Stimulated activated CD4-positive, alpha-beta T cell treated with anti-CD3 and anti-CD28 coated beads, Interleukin-4, amount 100 ng/mL, for 48 hours (primary cell): ENCODE data around the gene CHIC2.
"Not testable (repeated sequence)": the region's sequence is repeated elsewhere in the genome, so short reads cannot be mapped to it uniquely, and the experiment has no call there.

Experiments
- DNase-seq, 2 donors: peaks; one replicate each; pipeline ENCODE4 v3.0.0-alpha.2; 2020; ENCODE audit warnings: low read depth in 2 of 2

The CHIC2 gene

GRCh38 chr4:54064317-54065111, at the start of gene CHIC2:
Gene CHIC2, minus strand, starts transcription at chr4:54064605. Its CDS starts 305 bp downstream, at chr4:54064300.
- peak; percentile 89 to 93 for DNase-seq

- not testable (repeated sequence) for DNase-seq
Observed at GRCh38 chr4:54113206-54113605, 48.8 kb upstream of the CHIC2 start.

- DNase-seq, result no peak
Observed at GRCh38 chr4:54110019-54110416, 45.6 kb upstream of the CHIC2 start.

- no peak for DNase-seq
Observed at GRCh38 chr4:54109241-54110018, 45.0 kb upstream of the CHIC2 start.

- no peak for DNase-seq
Observed at GRCh38 chr4:54107951-54108748, 43.7 kb upstream of the CHIC2 start.

- no peak for DNase-seq
Observed at GRCh38 chr4:54104907-54105306, 40.5 kb upstream of the CHIC2 start.

- no peak for DNase-seq
Observed at GRCh38 chr4:54103190-54103574, 38.8 kb upstream of the CHIC2 start.

GRCh38 chr4:54102531-54103106, 38.2 kb upstream of the CHIC2 start:
- DNase-seq, result no peak

GRCh38 chr4:54101190-54102041, 37.0 kb upstream of the CHIC2 start:
- DNase-seq, result no peak

GRCh38 chr4:54100595-54101189, 36.3 kb upstream of the CHIC2 start:
- DNase-seq, result no peak

- no peak for DNase-seq
Observed at GRCh38 chr4:54099748-54100574, 35.6 kb upstream of the CHIC2 start, which contains the start of gene GSX2. Gene GSX2, plus strand, starts transcription at chr4:54100163. Its CDS starts 182 bp downstream, at chr4:54100345.

GRCh38 chr4:54099287-54099747, 34.9 kb upstream of the CHIC2 start:
- no peak for DNase-seq

- DNase-seq, result no peak
Observed at GRCh38 chr4:54098375-54098774, 34.0 kb upstream of the CHIC2 start.

- DNase-seq, result no peak
Observed at GRCh38 chr4:54097152-54097551, 32.7 kb upstream of the CHIC2 start.

- no peak for DNase-seq
Observed at GRCh38 chr4:54096295-54096962, 32.0 kb upstream of the CHIC2 start.

- no peak for DNase-seq
Observed at GRCh38 chr4:54095110-54095825, 30.9 kb upstream of the CHIC2 start.

GRCh38 chr4:54094451-54094850, 30.0 kb upstream of the CHIC2 start:
- DNase-seq, result no peak
